Gastroesophageal sphincter (tissue), 4 donors: ENCODE data around the gene RBKS. TPM values are rescaled to one million over a fixed set of nuclear protein-coding genes. Genes with fewer than 3 reads are reported as not detected.

Source experiments
- ATAC-seq: fragments of 150-250 bp; one replicate; pipeline ENCODE4 v1.9.1; 2016; ENCODE audit warnings: mild to moderate bottlenecking, moderate library complexity
- H3K27ac ChIP-seq, 4 donors: fragments of 200-600 bp; sonication (generic) in 3 of 4; 1 replicate in 3 of 4; 2 replicates in 1 of 4; pipeline ENCODE4 v1.5.1; 2016 to 2019
- H3K27me3 ChIP-seq: fragments of 200-600 bp; sonication (generic); one replicate; pipeline ENCODE4 v1.5.1; 2019
- H3K36me3 ChIP-seq, 2 donors: fragments of 200-600 bp; sonication (generic); one replicate each; pipeline ENCODE4 v1.5.1; 2019; ENCODE audit warnings: control low read depth in 1 of 2
- H3K4me1 ChIP-seq, 3 donors: fragments of 200-600 bp; sonication (generic); 1 replicate in 2 of 3; 2 replicates in 1 of 3; pipeline ENCODE4 v1.5.1; 2016 to 2019; ENCODE audit warnings: control low read depth in 2 of 3
- H3K4me3 ChIP-seq, 2 donors: fragments of 200-600 bp; sonication (generic); one replicate each; pipeline ENCODE4 v1.5.1; 2019; ENCODE audit warnings: mild to moderate bottlenecking in 1 of 2, moderate library complexity in 1 of 2
- H3K9me3 ChIP-seq, 3 donors: fragments of 200-600 bp; sonication (generic); one replicate each; pipeline ENCODE4 v1.5.1; 2017 to 2019; ENCODE audit warnings: control low read depth in 2 of 3
- CTCF ChIP-seq, 4 experiments: fragments of 200-600 bp in 2 of 4; fragments of 450-650 bp in 2 of 4; sonication (generic) in 1 of 4; IDR thresholded peaks; one replicate each; pipeline ENCODE4 v1.5.1; 2017 to 2019; ENCODE audit warnings: antibody characterized with exemption in 4 of 4, mild to moderate bottlenecking in 2 of 4, moderate library complexity in 2 of 4
- EP300 ChIP-seq: sonication (generic); formaldehyde crosslinking; IDR thresholded peaks from one replicate; pipeline ENCODE4 v1.6.1; 2017; ENCODE audit warnings: antibody characterized with exemption, mild to moderate bottlenecking
- POLR2A ChIP-seq, 2 donors: fragments of 450-650 bp; IDR thresholded peaks; one replicate each; pipeline ENCODE4 v1.6.1; 2017; ENCODE audit warnings: antibody characterized with exemption in 2 of 2, mild to moderate bottlenecking in 2 of 2, moderate library complexity in 1 of 2
- POLR2AphosphoS5 ChIP-seq: sonication (generic); formaldehyde crosslinking; IDR thresholded peaks from one replicate; pipeline ENCODE4 v1.6.1; 2017; ENCODE audit warnings: antibody characterized with exemption
- WGBS, 2 donors: methylation state at CpG; one replicate each; pipeline ENCODE4 v1.1.5; 2018; ENCODE audit warnings: low coverage in 1 of 2; 5-methylcytosine and 5-hydroxymethylcytosine counted together
- total RNA-seq, 4 donors: library from RNA; depleted of rRNA; stranded (reverse); fragments of >200 nt; gene quantifications; one replicate each; pipeline ENCODE4 v1.1.0, GENCODE V29; 2016

Gene RBKS
- total RNA-seq, 4 donors from 2014 or later, result 0.81 to 2.4 (median 1.6) TPM

- H3K36me3 ChIP-seq, result no peaks in the 10 kb centered on the region
- no peak overlapping the region for H3K27ac ChIP-seq
- no peaks in the 10 kb centered on the region for H3K27me3 ChIP-seq
- no peak overlapping the region for H3K4me3 ChIP-seq
- H3K4me1 ChIP-seq, result peaks cover 0 to 19% (median 3%) of the 10 kb centered on the region in 3 donors
- WGBS, 2 donors, result 80 to 83% methylated on average over 1 of the region's 4 CpGs
- no peak for ATAC-seq
- no peaks in the 10 kb centered on the region for H3K9me3 ChIP-seq
- TF ChIP-seq POLR2AphosphoS5 (no peak), CTCF (IDR thresholded peaks at IDR 0.05) (peak; percentile 32 to 56 (median 50))
Measured at GRCh38 chr2:27807476-27807875, 82.7 kb downstream of the RBKS start.

- Histone ChIP-seq H3K27ac (no peak overlapping the region), H3K36me3 (no peaks in the 10 kb centered on the region), H3K4me1 (peaks cover 0 to 25% (median 3%) of the 10 kb centered on the region in 3 donors), H3K9me3 (no peaks in the 10 kb centered on the region), H3K4me3 (no peak overlapping the region), H3K27me3 (no peaks in the 10 kb centered on the region)
- no peak for ATAC-seq
- TF ChIP-seq POLR2AphosphoS5, result no peak
- TF ChIP-seq EP300, result no peak
- TF ChIP-seq CTCF (IDR thresholded peaks at IDR 0.05), result no peak
- TF ChIP-seq POLR2A (IDR thresholded peaks at IDR 0.05), result no peak
- 90 to 91% methylated on average over 5 of the region's 5 CpGs for WGBS, 2 donors
Measured at GRCh38 chr2:27806311-27807059, 83.7 kb downstream of the RBKS start.

GRCh38 chr2:27805180-27805579 lies 85.0 kb downstream of the RBKS start:
- 76 to 80% methylated on average over 3 of the region's 3 CpGs for WGBS, 2 donors
- H3K4me3 ChIP-seq, result no peak overlapping the region
- H3K36me3 ChIP-seq, result no peaks in the 10 kb centered on the region
- no peak overlapping the region for H3K27ac ChIP-seq
- no peaks in the 10 kb centered on the region for H3K9me3 ChIP-seq
- no peak for ATAC-seq
- peaks cover 3 to 34% (median 4%) of the 10 kb centered on the region in 3 donors for H3K4me1 ChIP-seq
- no peak for TF ChIP-seq EP300
- no peak for TF ChIP-seq CTCF (IDR thresholded peaks at IDR 0.05)
- TF ChIP-seq POLR2AphosphoS5, result no peak
- no peak for TF ChIP-seq POLR2A (IDR thresholded peaks at IDR 0.05)
- H3K27me3 ChIP-seq, result no peaks in the 10 kb centered on the region

- no peak overlapping the region for H3K27ac ChIP-seq
- no peaks in the 10 kb centered on the region for H3K36me3 ChIP-seq
- no peak for ATAC-seq
- peaks cover 4 to 35% (median 9%) of the 10 kb centered on the region in 3 donors for H3K4me1 ChIP-seq
- TF ChIP-seq CTCF (IDR thresholded peaks at IDR 0.05) (no peak), POLR2A (IDR thresholded peaks at IDR 0.05) (no peak), EP300 (no peak), POLR2AphosphoS5 (no peak)
- H3K4me3 ChIP-seq, result no peak overlapping the region
- H3K9me3 ChIP-seq, result no peaks in the 10 kb centered on the region
- H3K27me3 ChIP-seq, result no peaks in the 10 kb centered on the region
Measured at GRCh38 chr2:27804146-27804545, 86.0 kb downstream of the RBKS start.

- TF ChIP-seq EP300 (no peak), POLR2A (IDR thresholded peaks at IDR 0.05) (no peak), POLR2AphosphoS5 (no peak), CTCF (IDR thresholded peaks at IDR 0.05) (no peak)
- ATAC-seq, result no peak
- WGBS, 2 donors, result 96 to 100% methylated on average over 1 to 2 of the region's 2 CpGs
- Histone ChIP-seq H3K4me1 (peaks cover 4 to 43% (median 12%) of the 10 kb centered on the region in 3 donors), H3K36me3 (no peaks in the 10 kb centered on the region), H3K27ac (peak overlapping the region in 1 of 4 donors; percentile 51), H3K27me3 (no peaks in the 10 kb centered on the region), H3K9me3 (no peaks in the 10 kb centered on the region), H3K4me3 (no peak overlapping the region)
Measured at GRCh38 chr2:27803046-27803445, 87.1 kb downstream of the RBKS start.
